Measurements from ENCODE around the gene C5orf15. TPM values are rescaled to one million over a fixed set of nuclear protein-coding genes. Genes with fewer than 3 reads are reported as not detected.

C5orf15 gene
- total and polyA plus RNA-seq, 2 experiments from 2014 or later, result 37.7 to 61.4 TPM

DNA sequence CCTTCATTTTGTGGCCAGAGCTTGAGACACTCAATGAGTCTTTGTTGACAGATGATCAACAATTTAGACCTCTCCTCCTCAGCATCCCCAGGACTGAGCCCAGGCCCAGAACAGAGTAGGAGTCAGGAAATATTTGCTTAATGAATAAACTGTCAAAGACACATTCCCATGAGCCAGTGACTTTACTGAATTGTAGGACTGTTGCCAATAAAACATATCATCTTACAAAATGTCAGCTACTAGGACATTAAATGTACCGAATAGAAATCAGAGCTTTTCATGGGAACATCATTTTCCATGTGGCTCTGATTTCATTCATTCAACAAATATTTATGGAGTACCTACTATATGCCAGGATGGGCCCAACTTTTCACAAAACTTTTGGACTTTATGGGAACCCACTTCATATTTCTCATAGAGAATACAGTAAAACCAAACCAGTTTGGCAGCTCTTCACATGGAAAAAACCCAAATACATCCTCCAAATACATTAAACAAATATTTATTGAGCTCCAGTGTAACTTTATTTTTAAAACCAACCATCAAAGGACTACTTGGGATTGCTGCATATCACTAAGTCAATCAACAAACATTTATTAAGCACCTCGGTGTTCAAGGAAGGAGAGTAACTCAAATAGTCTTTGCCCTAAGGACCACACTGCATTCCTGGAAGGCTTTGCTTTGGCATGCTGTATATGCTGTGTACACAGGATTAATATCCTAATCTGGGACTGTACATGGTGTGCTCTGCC is 24.9 kb upstream of the C5orf15 start:
- Histone ChIP-seq H2AFZ (no peak overlapping the region), H4K20me1 (replicated peaks; ENCODE audit: insufficient read depth) (peaks cover 60% of the 10 kb centered on the region), H3K27me3 (ENCODE audit: insufficient read depth) (no peaks in the 10 kb centered on the region), H3K9me2 (ENCODE audit: insufficient read depth) (no peaks in the 10 kb centered on the region), H3K27ac (ENCODE audit: low read depth) (no peak overlapping the region), H3K4me3 (no peak overlapping the region), H3K4me1 (ENCODE audit: insufficient read depth) (peaks cover 24% of the 10 kb centered on the region), H3K79me2 (replicated peaks; ENCODE audit: insufficient read depth) (peaks cover 93% of the 10 kb centered on the region), H3K4me2 (no peak overlapping the region), H3F3A (replicated peaks; ENCODE audit: low read depth) (0 out of 2 replicates have a peak, but pooled peaks cover 8% of the 10 kb centered on the region), H3K36me3 (ENCODE audit: insufficient read depth) (peaks cover 31% of the 10 kb centered on the region)
- Mint-ChIP-seq H3K36me3 (ENCODE audit: low read depth) (peaks cover 32% of the 10 kb centered on the region), H3K27me3 (ENCODE audit: insufficient read depth, low read depth, poor library complexity) (peaks cover 7% of the 10 kb centered on the region), H3K9me3 (no peaks in the 10 kb centered on the region; the same call in 2 of the 3 replicates), H3K4me1 (peaks cover 31% of the 10 kb centered on the region), H3K27ac (no peak overlapping the region), H3K4me3 (no peak overlapping the region)
- no peak for TF ChIP-seq EZH2 (IDR thresholded peaks at IDR 0.05; ENCODE audit: low read depth, unreplicated experiment)
- ATAC-seq (no peak), DNase-seq (ENCODE audit: low spot score) (no peak)

DNA sequence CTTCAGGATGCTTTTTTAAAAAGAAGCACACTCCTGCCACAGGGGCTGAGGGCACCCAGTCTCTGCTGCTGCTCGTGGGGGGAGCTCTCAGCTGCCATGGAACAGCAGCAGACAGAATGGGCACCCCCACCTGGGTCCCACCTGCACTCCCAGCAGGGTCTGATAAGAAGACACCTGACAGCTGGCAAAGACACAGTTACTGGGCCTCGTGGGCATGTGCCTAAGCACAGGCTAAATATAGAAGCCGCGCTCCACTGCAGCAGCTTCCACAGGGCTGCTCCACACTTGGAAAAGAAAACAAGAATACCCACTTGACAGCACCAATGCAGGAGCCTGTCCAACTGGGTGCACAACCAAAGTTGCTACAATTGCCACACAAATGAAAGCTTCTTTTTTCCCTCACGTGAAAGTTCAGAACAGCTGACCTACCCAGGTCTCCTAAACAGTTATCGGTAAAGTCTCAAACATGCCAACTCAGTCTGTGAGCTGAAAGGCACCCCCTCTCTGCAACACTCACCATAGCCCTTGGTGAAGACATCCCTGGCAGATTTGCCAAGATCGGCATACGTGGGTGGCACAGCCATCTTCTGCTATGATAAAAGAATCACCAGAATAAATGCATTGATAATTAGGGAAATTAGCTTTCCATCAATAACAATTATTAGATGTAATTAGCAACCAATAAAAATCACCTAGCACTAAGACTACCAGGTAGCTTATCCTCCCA is 24.2 kb upstream of the C5orf15 start:
- no peak for DNase-seq (ENCODE audit: low spot score)
- H3K79me2 ChIP-seq (replicated peaks; ENCODE audit: insufficient read depth), result peaks cover 93% of the 10 kb centered on the region
- H3F3A ChIP-seq (replicated peaks; ENCODE audit: low read depth), result 0 out of 2 replicates have a peak, but pooled peaks cover 8% of the 10 kb centered on the region
- H3K4me1 ChIP-seq (ENCODE audit: insufficient read depth), result peaks cover 20% of the 10 kb centered on the region
- no peak for ATAC-seq
- H3K9me2 ChIP-seq (ENCODE audit: insufficient read depth), result no peaks in the 10 kb centered on the region
- H3K36me3 Mint-ChIP-seq (ENCODE audit: low read depth), result peaks cover 37% of the 10 kb centered on the region
- no peaks in the 10 kb centered on the region; the same call in 2 of the 3 replicates for H3K9me3 Mint-ChIP-seq
- no peak overlapping the region for H3K27ac Mint-ChIP-seq
- peaks cover 7% of the 10 kb centered on the region for H3K27me3 Mint-ChIP-seq (ENCODE audit: insufficient read depth, low read depth, poor library complexity)
- H3K4me3 ChIP-seq, result no peak overlapping the region
- H3K4me2 ChIP-seq, result no peak overlapping the region
- H3K4me3 Mint-ChIP-seq, result no peak overlapping the region
- no peak overlapping the region for H2AFZ ChIP-seq
- TF ChIP-seq NANOG (IDR thresholded peaks at IDR 0.05; ENCODE audit: borderline replicate concordance) (no peak), EZH2phosphoT487 (IDR thresholded peaks at IDR 0.05; ENCODE audit: unreplicated experiment) (no peak), POLR2AphosphoS5 (IDR thresholded peaks at IDR 0.05; ENCODE audit: low read depth) (no peak), STAT1 (IDR thresholded peaks at IDR 0.05; ENCODE audit: unreplicated experiment) (no peak)
- H4K20me1 ChIP-seq (replicated peaks; ENCODE audit: insufficient read depth), result peaks cover 54% of the 10 kb centered on the region
- H3K4me1 Mint-ChIP-seq, result peaks cover 31% of the 10 kb centered on the region
- H3K27me3 ChIP-seq (ENCODE audit: insufficient read depth), result no peaks in the 10 kb centered on the region
- no peak overlapping the region for H3K27ac ChIP-seq (ENCODE audit: low read depth)
- H3K36me3 ChIP-seq (ENCODE audit: insufficient read depth), result peaks cover 39% of the 10 kb centered on the region

GRCh38 chr5:133991171-133991910 is 22.9 kb upstream of the C5orf15 start:
- H3K27ac Mint-ChIP-seq, result no peak overlapping the region
- H3K27me3 Mint-ChIP-seq (ENCODE audit: insufficient read depth, low read depth, poor library complexity), result peaks cover 7% of the 10 kb centered on the region
- no peak overlapping the region for H3K27ac ChIP-seq (ENCODE audit: low read depth)
- H2AFZ ChIP-seq, result no peak overlapping the region
- H3K4me3 ChIP-seq, result no peak overlapping the region
- H3K79me2 ChIP-seq (replicated peaks; ENCODE audit: insufficient read depth), result peaks cover 93% of the 10 kb centered on the region
- H3K36me3 ChIP-seq (ENCODE audit: insufficient read depth), result peaks cover 45% of the 10 kb centered on the region
- no peaks in the 10 kb centered on the region; the same call in 2 of the 3 replicates for H3K9me3 Mint-ChIP-seq
- peaks cover 50% of the 10 kb centered on the region for H3K36me3 Mint-ChIP-seq (ENCODE audit: low read depth)
- peaks cover 54% of the 10 kb centered on the region for H4K20me1 ChIP-seq (replicated peaks; ENCODE audit: insufficient read depth)
- 0 out of 2 replicates have a peak, but pooled peaks cover 2% of the 10 kb centered on the region for H3F3A ChIP-seq (replicated peaks; ENCODE audit: low read depth)
- H3K4me1 ChIP-seq (ENCODE audit: insufficient read depth), result peaks cover 11% of the 10 kb centered on the region
- no peaks in the 10 kb centered on the region for H3K27me3 ChIP-seq (ENCODE audit: insufficient read depth)
- H3K9me2 ChIP-seq (ENCODE audit: insufficient read depth), result no peaks in the 10 kb centered on the region
- H3K4me1 Mint-ChIP-seq, result peaks cover 23% of the 10 kb centered on the region
- H3K4me3 Mint-ChIP-seq, result no peak overlapping the region
- DNase-seq (ENCODE audit: low spot score) (no peak), ATAC-seq (no peak)
- H3K4me2 ChIP-seq, result no peak overlapping the region
- no peak for TF ChIP-seq POLR2AphosphoS5 (IDR thresholded peaks at IDR 0.05; ENCODE audit: low read depth)
- TF ChIP-seq ZNF114 (CRISPR knock-in tag; IDR thresholded peaks at IDR 0.05), result no peak
- no peak for TF ChIP-seq CTCF (conservative IDR thresholded peaks at IDR 0.05; ENCODE audit: low read depth in 2 of 2)
- TF ChIP-seq STAT1 (IDR thresholded peaks at IDR 0.05; ENCODE audit: unreplicated experiment), result no peak
- TF ChIP-seq EZH2 (IDR thresholded peaks at IDR 0.05; ENCODE audit: low read depth, unreplicated experiment), result no peak
- no peak for TF ChIP-seq CREB1 (CRISPR knock-in tag; IDR thresholded peaks at IDR 0.05; ENCODE audit: low read depth)
